Stimulated activated CD4-positive, alpha-beta T cell treated with anti-CD3 and anti-CD28 coated beads, Interleukin-1b, Interleukin-23, amount 100 ng/mL, for 1 hour (primary cell): Measurements from ENCODE around the gene ALG14.

Experiments
- DNase-seq, 2 donors: peaks; one replicate each; pipeline ENCODE4 v3.0.0-alpha.2; 2020; ENCODE audit warnings: low read depth in 2 of 2

The ALG14 gene

GRCh38 chr1:94929351-94930217 lies 143.2 kb downstream of the ALG14 start:
- DNase-seq = no peak

GRCh38 chr1:94928293-94928939 lies 144.3 kb downstream of the ALG14 start:
- no peak for DNase-seq

GRCh38 chr1:94927405-94928175 lies 145.2 kb downstream of the ALG14 start:
- DNase-seq = no peak

- peak; percentile 20 to 53 for DNase-seq
Measured at GRCh38 chr1:94926915-94927404, 145.8 kb downstream of the ALG14 start, which contains the start of gene CNN3. TSS of gene CNN3 (minus strand) at chr1:94927110. CDS start at chr1:94926894, 216 bp downstream.

- DNase-seq = no peak
Measured at GRCh38 chr1:94926126-94926914, 146.4 kb downstream of the ALG14 start.

- DNase-seq = no peak
Measured at GRCh38 chr1:94925561-94926125, 147.1 kb downstream of the ALG14 start.

GRCh38 chr1:94925004-94925403 lies 147.7 kb downstream of the ALG14 start:
- no peak for DNase-seq
